Stimulated activated naive CD8-positive, alpha-beta T cell treated with anti-CD3 and anti-CD28 coated beads, Interleukin-15, amount 100 ng/mL, for 72 hours (primary cell): Measurements from ENCODE around the gene BEST1.

Source experiments
- ATAC-seq: fragments of 150-1000 bp; cut with Tn5 transposase; 2 replicates; pipeline ENCODE4 v1.10.0; 2021; ENCODE audit warnings: mild to moderate bottlenecking, moderate library complexity
- DNase-seq, 2 donors: peaks; one replicate each; pipeline ENCODE4 v3.0.0; 2021 to 2022
- H3K27ac Mint-ChIP-seq, 2 donors: one replicate each; pipeline ENCODE4 v1.8.0; 2022; ENCODE audit warnings: mild to moderate bottlenecking in 2 of 2, mixed read lengths in 2 of 2, moderate library complexity in 2 of 2
- H3K27me3 Mint-ChIP-seq: one replicate; pipeline ENCODE4 v1.8.0; 2022; ENCODE audit warnings: mixed read lengths
- H3K4me1 Mint-ChIP-seq: one replicate; pipeline ENCODE4 v1.8.0; 2022; ENCODE audit warnings: mild to moderate bottlenecking, mixed read lengths
- H3K4me3 Mint-ChIP-seq, 2 donors: one replicate each; pipeline ENCODE4 v1.8.0; 2022; ENCODE audit warnings: mild to moderate bottlenecking in 2 of 2, mixed read lengths in 2 of 2, moderate library complexity in 1 of 2
- H3K9me3 Mint-ChIP-seq, 2 donors: one replicate each; pipeline ENCODE4 v1.8.0; 2022; ENCODE audit warnings: mixed read lengths in 2 of 2

The BEST1 gene

DNA sequence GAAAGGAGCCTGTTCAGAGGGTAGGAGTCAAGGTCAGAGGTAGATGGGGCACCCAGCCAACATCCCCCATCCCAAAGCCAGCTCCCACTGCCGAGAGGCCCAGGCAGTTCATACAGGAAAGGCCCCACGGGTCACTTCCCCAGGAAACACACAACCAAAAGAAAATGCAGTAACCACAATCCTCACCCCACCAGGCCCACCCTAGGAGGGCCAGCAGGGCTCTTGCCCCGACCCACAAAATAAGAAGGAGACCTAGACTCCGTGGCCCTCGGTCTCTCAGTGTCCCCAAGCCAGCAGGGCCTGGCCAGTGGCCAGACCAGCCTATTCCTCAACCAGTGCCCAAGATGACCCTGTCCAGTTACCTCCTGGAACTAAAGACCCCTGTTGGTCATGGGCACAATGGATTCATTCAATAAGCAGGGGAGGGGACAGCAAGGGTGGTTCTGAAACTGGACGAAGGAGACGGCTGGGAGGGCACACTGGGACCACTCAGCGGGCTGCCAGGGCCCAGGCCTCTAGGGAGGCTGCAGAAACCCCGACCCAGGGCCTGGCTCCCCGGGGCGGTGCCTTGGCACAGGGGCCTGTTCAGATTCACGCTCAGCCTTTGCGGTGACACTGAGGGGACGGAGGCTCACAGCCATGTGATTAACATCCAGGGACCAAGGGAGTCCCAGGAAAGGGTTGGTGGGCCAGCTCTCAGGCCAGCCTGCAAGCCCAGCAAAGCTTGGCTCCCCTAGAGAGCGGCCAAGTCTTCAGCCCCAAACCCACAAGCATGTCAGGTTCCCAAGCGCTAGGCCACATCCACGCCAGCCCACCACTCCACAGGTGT is 38.2 kb upstream of the BEST1 start:
- Mint-ChIP-seq H3K27me3 (peaks cover 55% of the 10 kb centered on the region), H3K9me3 (no peaks in the 10 kb centered on the region)

DNA sequence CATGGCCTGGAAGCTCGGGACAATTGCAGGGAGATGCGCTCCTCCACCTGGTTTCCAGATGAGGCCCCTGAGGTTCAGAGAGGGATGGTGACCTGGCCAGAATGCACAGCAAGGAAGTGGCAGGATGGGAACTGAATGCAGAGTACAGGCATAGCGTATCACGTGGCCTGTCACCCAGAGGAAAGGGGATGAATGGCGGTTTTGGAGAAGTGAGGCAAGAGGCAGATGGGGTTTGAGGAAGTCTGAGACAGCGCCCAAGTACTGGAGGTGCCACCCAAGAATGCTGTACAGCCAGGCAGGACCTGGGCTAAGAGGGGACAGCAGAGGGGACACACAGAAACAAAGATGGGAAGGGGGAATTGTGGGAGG is 37.6 kb upstream of the BEST1 start:
- DNase-seq (no peak), ATAC-seq (no peak)
- Mint-ChIP-seq H3K4me1 (peaks cover 6% of the 10 kb centered on the region), H3K27ac (peak overlapping the region in 1 of 2 donors; percentile 60), H3K4me3 (no peak overlapping the region), H3K27me3 (peaks cover 59% of the 10 kb centered on the region), H3K9me3 (no peaks in the 10 kb centered on the region)

More for the DNA sequence above, 38.2 kb upstream of the BEST1 start:
- Mint-ChIP-seq H3K4me3 (no peak overlapping the region), H3K27ac (peak overlapping the region in 1 of 2 donors; percentile 60), H3K4me1 (peaks cover 5% of the 10 kb centered on the region)
- DNase-seq (no peak), ATAC-seq (no peak)

DNA sequence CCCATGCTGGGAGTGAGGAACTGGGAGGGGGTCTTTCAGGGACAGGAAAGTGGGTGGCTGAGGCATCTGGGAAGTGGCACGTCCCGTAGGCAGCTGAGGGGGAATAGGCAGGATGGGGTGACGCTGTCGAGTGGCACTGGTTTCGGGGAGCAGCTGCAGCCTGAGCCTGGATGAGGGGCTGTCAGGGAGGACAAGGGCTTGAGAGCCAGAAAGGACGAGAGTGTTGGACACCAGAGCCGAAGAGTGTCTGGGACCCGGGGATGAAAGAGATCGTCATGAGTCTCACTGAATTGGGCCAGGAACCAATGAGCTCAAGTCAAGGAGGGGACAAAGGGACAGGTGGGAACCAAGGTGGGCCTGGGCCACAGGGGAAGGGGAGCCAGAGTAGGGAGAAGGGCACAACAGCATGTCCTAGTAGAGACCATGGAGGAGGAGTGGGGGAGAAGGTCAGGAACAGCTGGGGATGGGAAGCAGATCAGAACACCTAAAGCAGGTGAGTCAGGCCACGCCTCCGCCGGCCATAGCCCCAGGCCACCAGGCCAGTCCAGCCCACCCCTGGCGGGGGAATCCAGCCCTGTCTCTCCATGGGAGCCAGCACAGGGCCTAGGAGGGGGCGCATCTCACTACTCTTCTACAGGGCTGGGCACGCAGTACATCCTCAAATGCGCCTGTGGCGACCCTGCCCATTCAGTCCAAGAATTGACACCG is 37.0 kb upstream of the BEST1 start:
- ATAC-seq (no peak), DNase-seq (no peak)
- no peak overlapping the region for H3K27ac Mint-ChIP-seq
- H3K27me3 Mint-ChIP-seq: peaks cover 65% of the 10 kb centered on the region
- peaks cover 13% of the 10 kb centered on the region for H3K4me1 Mint-ChIP-seq
- no peak overlapping the region for H3K4me3 Mint-ChIP-seq
- no peaks in the 10 kb centered on the region for H3K9me3 Mint-ChIP-seq

DNA sequence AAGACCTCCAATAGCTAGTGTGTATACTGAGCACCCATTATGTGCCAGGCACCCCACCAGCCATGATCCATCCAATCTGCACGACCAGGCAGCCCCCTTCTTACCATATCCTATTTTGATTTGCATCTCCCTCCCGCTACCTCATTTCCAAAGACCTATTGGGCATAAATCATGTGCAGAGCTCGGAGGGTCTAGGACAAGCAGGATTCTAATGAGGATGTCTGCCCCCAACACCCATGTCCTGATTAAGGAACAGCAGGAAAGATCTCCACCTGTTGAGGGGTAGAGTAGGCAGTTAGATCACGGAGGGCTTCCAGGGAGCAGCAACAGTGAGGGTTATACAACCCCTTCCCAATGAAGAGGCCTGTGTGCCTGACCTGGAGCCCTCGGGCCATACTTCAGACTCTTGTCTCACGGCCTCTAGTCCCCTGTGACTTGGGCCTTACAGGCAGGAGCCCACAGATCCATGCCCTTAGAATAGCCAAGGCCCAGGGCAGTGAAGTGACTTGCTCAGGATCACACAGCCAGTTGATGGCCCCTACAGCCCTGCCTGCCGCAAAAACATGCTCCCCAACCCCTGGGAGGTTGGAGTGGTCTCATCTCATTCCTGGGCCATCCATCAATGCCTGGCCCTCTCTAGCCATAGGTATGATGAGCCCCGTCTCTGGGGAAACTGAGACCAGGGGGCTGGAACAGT is 36.3 kb upstream of the BEST1 start:
- DNase-seq: no peak
- no peak for ATAC-seq
- no peak overlapping the region for H3K4me3 Mint-ChIP-seq
- H3K27ac Mint-ChIP-seq: no peak overlapping the region
- H3K27me3 Mint-ChIP-seq: peaks cover 72% of the 10 kb centered on the region
- no peaks in the 10 kb centered on the region for H3K9me3 Mint-ChIP-seq
- H3K4me1 Mint-ChIP-seq: peaks cover 15% of the 10 kb centered on the region

DNA sequence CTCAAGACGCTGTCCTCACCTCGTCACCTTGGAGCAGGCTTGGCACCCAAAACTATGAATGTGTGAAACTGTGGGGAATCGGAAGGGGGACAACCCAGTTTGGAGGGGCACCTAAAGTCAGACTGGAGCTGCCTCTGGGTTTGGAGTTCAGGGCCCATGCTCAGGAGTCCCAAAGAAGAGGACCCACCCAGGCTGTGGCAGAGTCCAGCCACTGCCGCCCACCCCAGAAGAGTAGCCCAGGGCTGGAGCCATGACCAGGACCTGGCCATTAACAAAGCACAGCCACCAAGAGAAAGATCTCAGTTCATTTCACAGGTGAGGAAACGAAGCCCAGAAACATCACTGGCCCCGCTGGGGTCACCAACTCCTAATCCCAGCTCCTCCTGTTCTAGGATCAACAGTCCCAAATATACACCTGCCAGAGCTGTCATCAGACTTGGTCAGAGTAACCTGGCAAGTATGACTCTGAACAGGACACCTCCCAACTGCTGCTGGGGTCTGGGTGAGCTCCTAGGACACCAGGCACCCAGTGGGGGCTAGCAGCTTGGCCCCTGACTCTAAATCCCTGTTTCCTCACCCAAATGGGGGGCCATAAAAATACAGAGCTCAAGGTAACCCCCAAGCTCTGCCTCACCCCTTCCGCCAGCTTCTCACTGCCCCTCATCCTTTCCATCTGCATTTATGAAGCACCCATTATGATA is 35.5 kb upstream of the BEST1 start:
- peaks cover 15% of the 10 kb centered on the region for H3K4me1 Mint-ChIP-seq
- no peak for ATAC-seq
- peaks cover 80% of the 10 kb centered on the region for H3K27me3 Mint-ChIP-seq

DNA sequence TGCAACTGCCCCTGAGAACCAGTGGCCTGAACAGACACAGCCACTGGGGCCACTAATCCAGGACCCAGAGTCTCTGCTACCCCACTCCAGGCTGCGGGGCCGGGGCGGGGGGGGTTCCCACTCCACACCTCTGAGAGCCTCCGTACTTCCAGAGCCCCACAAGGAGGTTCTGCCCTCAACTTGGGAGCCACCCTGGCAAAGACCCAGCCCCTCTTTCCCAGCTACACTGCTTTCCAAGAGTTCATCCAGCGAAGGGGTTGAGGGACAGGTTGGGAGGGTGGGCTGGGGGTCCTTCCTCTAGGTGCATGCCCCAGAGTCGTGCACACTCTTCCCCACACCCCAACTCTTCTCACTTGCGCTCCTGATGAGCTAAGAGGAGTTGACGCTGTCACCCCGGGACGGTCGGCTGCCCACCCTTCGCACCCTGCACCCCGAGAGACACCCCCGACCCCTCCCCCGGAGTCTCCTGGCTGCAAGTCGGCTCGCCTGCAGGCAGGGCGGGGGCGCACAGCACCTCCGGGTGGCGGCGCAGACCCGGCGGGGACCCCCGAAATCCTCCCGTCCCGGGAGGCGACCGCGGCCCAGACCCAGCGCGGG is 33.3 kb upstream of the BEST1 start:
- H3K4me3 Mint-ChIP-seq: peak overlapping the region; percentile 23 to 36
- H3K27me3 Mint-ChIP-seq: peaks cover 94% of the 10 kb centered on the region
- H3K27ac Mint-ChIP-seq: no peak overlapping the region
- DNase-seq (no peak), ATAC-seq (peak; percentile 22)
- peaks cover 15% of the 10 kb centered on the region for H3K4me1 Mint-ChIP-seq
- no peaks in the 10 kb centered on the region for H3K9me3 Mint-ChIP-seq

More for the DNA sequence above, 35.5 kb upstream of the BEST1 start:
- no peak for DNase-seq
- Mint-ChIP-seq H3K27ac (no peak overlapping the region), H3K4me3 (no peak overlapping the region), H3K9me3 (no peaks in the 10 kb centered on the region)

DNA sequence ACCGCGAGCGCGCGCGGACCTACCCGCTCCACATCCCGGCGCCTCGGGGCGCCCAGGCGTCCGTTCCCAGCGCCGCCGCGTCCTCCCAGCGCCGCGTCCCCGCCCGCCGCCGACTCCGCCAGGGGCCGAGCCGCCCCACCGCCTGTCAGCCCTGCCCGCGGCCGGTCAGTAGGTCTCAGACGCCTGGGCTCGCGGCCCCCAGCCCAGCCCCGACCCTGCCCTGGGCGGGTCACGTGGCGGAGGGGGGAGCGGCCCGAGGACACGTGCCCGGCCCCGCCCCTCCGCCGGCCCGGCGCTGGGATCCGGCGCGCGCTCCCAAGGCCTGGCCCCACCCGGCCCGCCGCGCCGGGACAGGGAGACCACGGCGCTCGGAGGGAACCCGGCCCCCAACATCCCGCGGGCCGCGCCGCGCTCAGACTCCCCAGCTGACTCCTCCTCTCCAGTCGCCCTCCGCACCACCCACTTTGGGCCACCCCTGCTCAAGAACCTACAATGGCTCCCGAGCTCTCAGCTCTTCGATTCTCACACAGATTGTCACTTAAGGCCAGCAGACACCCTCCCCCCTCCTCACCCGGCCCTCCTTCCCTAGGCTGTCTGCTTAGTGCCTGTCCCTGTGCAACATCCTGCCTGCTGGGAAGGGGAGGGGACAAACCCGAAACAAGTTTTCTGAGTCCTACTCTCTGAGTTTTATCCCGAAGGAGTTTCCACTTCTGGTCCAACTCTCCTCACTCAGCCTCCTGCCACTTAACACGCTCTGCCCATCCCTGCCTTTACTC is 32.6 kb upstream of the BEST1 start, which contains the start of gene RAB3IL1:
Gene RAB3IL1, minus strand, starts transcription at position 233 of the 776 bp plus-strand sequence. Its CDS starts 199 bp downstream, at position 34.
- Mint-ChIP-seq H3K27me3 (peaks cover 87% of the 10 kb centered on the region), H3K4me1 (peaks cover 15% of the 10 kb centered on the region), H3K27ac (peak within 1 kb of the TSS in 1 of 2 donors; percentile 73), H3K4me3 (peak within 1 kb of the TSS; percentile 73 to 86), H3K9me3 (no peaks in the 10 kb centered on the region)
- ATAC-seq (peak; percentile 51), DNase-seq (no peak)

DNA sequence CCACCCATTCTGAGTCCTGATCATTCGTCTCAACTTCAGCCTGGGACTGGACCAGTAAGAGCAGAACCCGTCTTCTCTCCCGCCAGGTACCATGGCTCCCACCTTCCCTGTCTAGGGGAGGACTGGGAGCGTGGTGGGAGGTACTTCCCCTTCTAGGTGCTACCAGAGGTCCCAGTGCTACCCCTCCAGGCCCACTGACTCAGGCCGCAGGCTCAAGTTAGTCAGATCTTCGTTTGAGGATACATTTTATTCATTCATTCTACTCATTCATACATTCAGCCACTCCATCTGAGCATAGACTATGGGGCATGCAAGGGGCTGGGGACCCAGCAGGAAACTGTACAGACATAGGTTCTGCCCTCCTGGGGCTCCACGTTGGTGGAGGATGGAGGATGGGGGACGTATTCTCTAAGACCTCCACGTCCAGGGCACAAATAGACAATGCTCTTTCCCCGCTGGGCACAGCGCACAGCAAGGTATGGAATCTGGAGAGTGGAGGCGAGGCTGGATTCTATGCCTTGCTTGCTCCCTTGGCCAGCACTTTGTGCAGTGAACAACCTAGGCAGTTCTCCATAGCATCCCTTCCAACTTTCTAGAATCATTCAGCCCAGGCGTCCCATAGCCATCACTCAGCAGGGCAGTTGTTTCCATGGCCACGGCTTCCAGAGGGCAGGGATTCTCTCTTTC is 31.8 kb upstream of the BEST1 start:
- Mint-ChIP-seq H3K27ac (no peak overlapping the region), H3K27me3 (peaks cover 78% of the 10 kb centered on the region)

DNA sequence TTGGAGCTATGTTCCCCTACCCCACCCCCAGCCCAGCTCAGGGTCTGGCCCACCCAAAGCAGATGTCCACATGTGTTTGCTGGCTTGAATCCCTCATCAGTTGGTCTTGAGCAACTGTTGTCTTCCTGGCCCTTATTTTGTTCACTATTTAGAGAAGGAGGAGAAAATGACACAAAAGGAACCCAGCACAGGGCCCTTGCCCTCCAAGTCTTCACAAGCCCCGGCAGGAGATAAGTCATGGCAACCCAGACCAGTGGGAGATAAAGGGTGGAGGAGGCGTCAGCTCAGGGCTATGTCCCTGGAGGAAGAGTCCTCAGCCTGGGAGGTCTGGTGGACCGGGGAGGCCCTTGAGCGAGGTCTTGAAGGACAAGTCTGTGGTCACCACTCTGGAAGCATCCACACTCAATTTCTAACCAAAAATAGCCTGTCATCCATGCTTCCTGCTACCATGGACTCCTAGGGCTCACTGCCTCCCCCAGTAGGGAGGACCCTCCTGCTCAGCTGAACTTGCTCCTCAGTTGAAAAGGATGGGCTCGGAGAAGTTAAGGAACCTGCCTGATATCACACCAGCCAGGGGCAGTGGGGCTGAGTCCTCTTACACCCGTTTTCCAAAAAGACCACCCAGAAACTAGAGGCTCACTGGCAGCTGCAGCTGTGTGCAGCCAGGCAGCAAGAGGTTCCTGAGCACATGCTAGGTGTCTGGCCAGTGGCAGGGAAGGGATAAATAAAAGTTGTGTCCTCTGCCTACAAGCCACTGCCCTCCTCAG is 31.0 kb upstream of the BEST1 start:
- no peak overlapping the region for H3K27ac Mint-ChIP-seq
- ATAC-seq (no peak), DNase-seq (peak in 1 of 2 donors; percentile 9)
- H3K27me3 Mint-ChIP-seq: peaks cover 73% of the 10 kb centered on the region
- H3K4me1 Mint-ChIP-seq: peaks cover 15% of the 10 kb centered on the region
- no peaks in the 10 kb centered on the region for H3K9me3 Mint-ChIP-seq
- H3K4me3 Mint-ChIP-seq: no peak overlapping the region

More for the DNA sequence above, 31.8 kb upstream of the BEST1 start:
- no peak for ATAC-seq
- H3K9me3 Mint-ChIP-seq: no peaks in the 10 kb centered on the region
- H3K4me1 Mint-ChIP-seq: peaks cover 15% of the 10 kb centered on the region
- DNase-seq: peak in 1 of 2 donors; percentile 7
- peak overlapping the region; percentile 73 to 86 for H3K4me3 Mint-ChIP-seq

DNA sequence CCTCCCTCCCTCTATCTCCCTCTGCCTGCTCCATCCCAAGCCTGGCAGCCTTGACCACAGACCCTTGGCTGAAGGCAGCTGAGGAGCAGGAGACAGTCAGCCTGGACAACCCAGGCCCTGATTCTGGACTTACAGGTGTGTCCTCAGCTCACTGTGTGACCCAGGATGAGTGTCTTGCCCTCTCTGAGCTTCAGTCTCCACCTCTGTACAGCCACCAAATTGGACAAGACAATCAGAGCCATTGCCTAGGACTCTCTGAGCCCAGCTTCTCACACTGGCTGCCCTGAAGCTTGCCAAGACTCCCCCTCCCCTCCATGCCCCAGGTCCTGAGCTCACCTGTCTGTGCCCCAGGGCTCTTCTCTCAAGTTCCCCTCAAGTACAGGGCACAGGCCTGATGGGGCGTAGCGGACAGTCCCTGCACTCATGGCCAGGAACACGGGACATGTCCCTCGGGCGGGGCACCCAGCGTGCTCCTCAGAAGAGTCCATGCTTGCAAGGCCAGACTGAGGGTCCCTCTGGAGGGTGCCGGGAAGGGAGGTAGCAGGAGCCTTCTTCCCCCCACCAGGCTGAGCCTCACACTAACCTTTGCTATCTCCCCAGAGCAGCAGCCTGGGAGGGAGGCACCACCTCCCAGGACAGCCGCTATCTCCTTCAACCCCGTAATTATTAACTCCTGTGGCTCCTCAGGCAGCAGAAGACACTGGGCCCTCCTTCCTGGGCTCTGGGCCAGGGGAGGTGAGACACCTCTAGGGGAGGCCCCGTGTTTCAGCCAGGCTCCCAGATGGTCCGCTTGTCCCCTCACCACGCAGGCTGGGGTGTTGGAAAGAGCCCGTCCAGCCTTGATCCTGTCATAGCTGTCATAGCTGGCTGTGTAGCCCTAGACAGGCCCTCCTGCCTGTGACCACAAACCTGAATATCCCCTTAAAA is 30.2 kb upstream of the BEST1 start:
- peak overlapping the region in 1 of 2 donors; percentile 14 for H3K27ac Mint-ChIP-seq
- no peaks in the 10 kb centered on the region for H3K9me3 Mint-ChIP-seq
- DNase-seq: peak in 1 of 2 donors; percentile 6
- no peak overlapping the region for H3K4me3 Mint-ChIP-seq
- H3K4me1 Mint-ChIP-seq: peaks cover 15% of the 10 kb centered on the region
- peaks cover 64% of the 10 kb centered on the region for H3K27me3 Mint-ChIP-seq
- peak; percentile 22 for ATAC-seq

DNA sequence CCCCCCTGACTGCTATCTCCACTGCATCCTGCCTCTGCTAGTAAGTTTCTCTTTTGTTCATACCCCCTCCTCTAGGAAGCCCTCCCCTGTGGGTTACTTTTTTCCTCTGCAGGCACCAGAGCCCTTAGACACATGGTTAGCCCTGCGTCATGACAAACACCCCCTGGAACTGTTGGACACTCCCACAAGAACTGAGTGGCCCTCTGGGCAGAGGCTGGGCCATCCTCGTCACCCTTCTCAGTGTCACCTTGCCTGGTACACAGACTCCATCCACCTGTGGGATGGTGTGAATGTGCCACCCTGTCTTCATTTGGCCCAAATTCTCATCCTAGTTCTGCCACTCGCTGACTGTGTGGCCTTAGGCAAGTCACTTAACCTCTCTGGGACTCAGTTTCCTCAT is 28.7 kb upstream of the BEST1 start:
- Mint-ChIP-seq H3K9me3 (no peaks in the 10 kb centered on the region), H3K27ac (no peak overlapping the region), H3K4me1 (peaks cover 13% of the 10 kb centered on the region), H3K27me3 (peaks cover 50% of the 10 kb centered on the region), H3K4me3 (no peak overlapping the region)
- no peak for DNase-seq
- ATAC-seq: no peak

DNA sequence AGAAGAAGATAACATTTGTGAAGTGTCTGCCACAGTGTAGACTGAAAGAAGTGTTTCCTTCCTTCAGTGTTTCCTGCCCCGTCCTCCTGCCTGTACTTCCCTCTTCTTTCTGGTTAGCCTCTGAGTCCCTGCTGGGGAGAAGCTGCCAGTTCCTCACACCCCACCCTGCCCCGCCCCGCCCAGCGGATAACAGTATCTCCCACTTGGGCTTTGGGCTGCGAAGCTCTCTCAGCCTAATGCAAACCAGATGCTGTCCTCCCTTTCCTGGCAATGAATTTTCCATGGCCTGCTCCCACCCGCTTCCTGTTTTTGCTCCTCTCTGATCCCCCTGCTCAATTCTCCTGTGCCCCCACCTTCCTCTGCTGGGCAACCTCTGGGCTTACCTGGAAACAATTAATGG is 27.6 kb upstream of the BEST1 start:
- peaks cover 8% of the 10 kb centered on the region for H3K4me1 Mint-ChIP-seq
- no peaks in the 10 kb centered on the region for H3K9me3 Mint-ChIP-seq
- DNase-seq: peak in 1 of 2 donors; percentile 1
- H3K27me3 Mint-ChIP-seq: peaks cover 41% of the 10 kb centered on the region
- peak overlapping the region in 1 of 2 donors; percentile 41 for H3K27ac Mint-ChIP-seq
- no peak for ATAC-seq
- no peak overlapping the region for H3K4me3 Mint-ChIP-seq
